ENCODE measurements around the gene SLC16A3. TPM values are rescaled to one million over a fixed set of nuclear protein-coding genes. Genes with fewer than 3 reads are reported as not detected.

Gene SLC16A3
- total and polyA plus RNA-seq, 2 experiments from 2014 or later: 3.5 to 10.6 TPM

- no peak for TF ChIP-seq REST (IDR thresholded peaks at IDR 0.05; ENCODE audit: unreplicated experiment)
- TF ChIP-seq, protein P1, sequence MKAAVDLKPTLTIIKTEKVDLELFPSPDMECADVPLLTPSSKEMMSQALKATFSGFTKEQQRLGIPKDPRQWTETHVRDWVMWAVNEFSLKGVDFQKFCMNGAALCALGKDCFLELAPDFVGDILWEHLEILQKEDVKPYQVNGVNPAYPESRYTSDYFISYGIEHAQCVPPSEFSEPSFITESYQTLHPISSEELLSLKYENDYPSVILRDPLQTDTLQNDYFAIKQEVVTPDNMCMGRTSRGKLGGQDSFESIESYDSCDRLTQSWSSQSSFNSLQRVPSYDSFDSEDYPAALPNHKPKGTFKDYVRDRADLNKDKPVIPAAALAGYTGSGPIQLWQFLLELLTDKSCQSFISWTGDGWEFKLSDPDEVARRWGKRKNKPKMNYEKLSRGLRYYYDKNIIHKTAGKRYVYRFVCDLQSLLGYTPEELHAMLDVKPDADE (IDR thresholded peaks at IDR 0.05): no peak
- no peak for TF ChIP-seq JUNB (IDR thresholded peaks at IDR 0.05; ENCODE audit: unreplicated experiment)
- TF ChIP-seq EZH2phosphoT487 (IDR thresholded peaks at IDR 0.05; ENCODE audit: unreplicated experiment): no peak
- TF ChIP-seq CTCF (conservative IDR thresholded peaks at IDR 0.05; ENCODE audit: low read depth in 2 of 2): no peak
- no peak for TF ChIP-seq ZNF114 (CRISPR knock-in tag; IDR thresholded peaks at IDR 0.05)
- no peak for TF ChIP-seq EZH2 (IDR thresholded peaks at IDR 0.05; ENCODE audit: low read depth, unreplicated experiment)
- no peak for TF ChIP-seq CREB1 (CRISPR knock-in tag; IDR thresholded peaks at IDR 0.05; ENCODE audit: low read depth)
These were observed 12.5 kb downstream of the SLC16A3 start (continued) for GRCh38 chr17:82241183-82241925.

DNA sequence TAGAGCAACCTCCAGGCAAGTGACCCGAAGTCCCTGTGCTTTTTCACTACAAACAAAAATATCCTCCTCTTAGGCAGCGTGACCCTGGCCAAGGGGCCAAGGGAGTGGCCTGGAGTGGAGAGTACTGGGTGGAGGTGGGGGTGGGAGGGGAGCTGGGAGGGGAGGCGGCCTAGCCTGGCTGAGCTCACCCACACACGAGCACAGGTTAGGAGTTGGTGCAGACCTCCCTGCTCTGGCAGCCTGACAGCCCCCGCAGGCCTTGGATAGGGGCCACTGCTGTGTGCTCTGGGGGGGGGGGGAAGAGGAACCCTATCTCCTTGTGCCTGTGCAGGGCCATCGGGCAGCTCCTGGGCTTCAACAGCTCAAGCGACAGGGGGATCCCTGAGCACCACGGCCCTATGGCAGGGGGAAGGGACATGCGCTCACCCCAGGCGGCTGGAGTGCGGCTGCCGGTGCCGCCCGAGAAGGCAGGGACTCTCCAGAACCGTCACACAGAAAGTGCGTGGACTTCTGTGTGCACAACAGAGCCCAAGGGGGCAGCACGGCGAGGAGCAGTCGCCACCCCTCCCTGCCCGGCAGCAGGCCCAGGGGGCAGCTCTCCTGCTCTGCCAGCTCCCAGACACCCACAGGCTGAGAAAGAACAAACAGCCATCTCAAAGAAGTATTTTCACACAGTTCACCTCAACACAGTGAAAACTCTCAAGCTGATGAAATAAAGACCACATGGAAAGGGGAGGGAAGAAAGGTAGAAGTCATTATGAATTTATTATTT is 13.3 kb downstream of the SLC16A3 start:
- no peaks in the 10 kb centered on the region for H3K27me3 ChIP-seq (ENCODE audit: insufficient read depth)
- H3K4me2 ChIP-seq: no peak overlapping the region
- H3F3A ChIP-seq (replicated peaks; ENCODE audit: low read depth): 0 out of 2 replicates have a peak, but pooled peaks cover 9% of the 10 kb centered on the region
- peaks cover 11% of the 10 kb centered on the region for H3K36me3 ChIP-seq (ENCODE audit: insufficient read depth)
- no peaks in the 10 kb centered on the region for H3K9me2 ChIP-seq (ENCODE audit: insufficient read depth)
- peak; percentile 3 for ATAC-seq
- H3K4me1 ChIP-seq (ENCODE audit: insufficient read depth): no peaks in the 10 kb centered on the region; the same call in 1 of the 2 replicates
- H3K27ac Mint-ChIP-seq: no peak overlapping the region
- H3K79me2 ChIP-seq (replicated peaks; ENCODE audit: insufficient read depth): peaks cover 16% of the 10 kb centered on the region
- H3K27ac ChIP-seq (ENCODE audit: low read depth): no peak overlapping the region
- peaks cover 46% of the 10 kb centered on the region for H3K36me3 Mint-ChIP-seq (ENCODE audit: low read depth)
- peaks cover 7% of the 10 kb centered on the region for H3K4me1 Mint-ChIP-seq
- H3K27me3 Mint-ChIP-seq (ENCODE audit: insufficient read depth, low read depth, poor library complexity): peaks cover 18% of the 10 kb centered on the region
- H4K20me1 ChIP-seq (replicated peaks; ENCODE audit: insufficient read depth): peaks cover 21% of the 10 kb centered on the region
- H3K4me3 ChIP-seq: no peak overlapping the region
- no peak overlapping the region for H2AFZ ChIP-seq
- no peak for DNase-seq (ENCODE audit: low spot score)
- no peak overlapping the region for H3K4me3 Mint-ChIP-seq
- H3K9me3 Mint-ChIP-seq: no peaks in the 10 kb centered on the region; the same call in 2 of the 3 replicates
- no peak for TF ChIP-seq CREB1 (CRISPR knock-in tag; IDR thresholded peaks at IDR 0.05; ENCODE audit: low read depth)
- no peak for TF ChIP-seq JUNB (IDR thresholded peaks at IDR 0.05; ENCODE audit: unreplicated experiment)
- no peak for TF ChIP-seq CTCF (conservative IDR thresholded peaks at IDR 0.05; ENCODE audit: low read depth in 2 of 2)
- TF ChIP-seq, protein P1 (IDR thresholded peaks at IDR 0.05): no peak
- no peak for TF ChIP-seq EZH2phosphoT487 (IDR thresholded peaks at IDR 0.05; ENCODE audit: unreplicated experiment)
- no peak for TF ChIP-seq ZNF114 (CRISPR knock-in tag; IDR thresholded peaks at IDR 0.05)
- no peak for TF ChIP-seq POLR2AphosphoS5 (IDR thresholded peaks at IDR 0.05; ENCODE audit: low read depth)
- no peak for TF ChIP-seq NANOG (IDR thresholded peaks at IDR 0.05; ENCODE audit: borderline replicate concordance)
- TF ChIP-seq REST (IDR thresholded peaks at IDR 0.05; ENCODE audit: unreplicated experiment): no peak

All from GM23338 (cell line).